ENCODE data around the gene ALG12.

DNA sequence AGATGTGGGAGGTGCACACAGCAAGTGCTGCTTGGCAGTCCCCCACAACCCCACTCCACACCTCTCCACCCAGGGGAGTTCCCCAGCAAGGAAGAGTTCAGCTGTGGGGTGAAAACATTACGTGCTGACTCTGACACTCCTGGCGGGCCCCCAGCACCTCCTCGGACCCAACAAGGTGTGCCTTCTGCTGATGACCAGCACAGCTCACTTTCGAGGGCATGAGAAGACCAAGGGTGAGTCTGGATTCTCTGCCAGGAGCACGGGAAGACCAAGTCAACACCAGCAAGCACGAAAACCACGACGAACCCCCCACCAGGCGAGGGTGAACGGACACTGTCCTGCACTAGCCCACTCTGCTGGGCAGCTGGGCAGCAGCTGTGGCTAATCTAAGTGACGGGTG, 1.4 kb downstream of the ALG12 start:
- TF ChIP-seq POLR2AphosphoS5 (IDR thresholded peaks at IDR 0.05; ENCODE audit: low read depth, low read length) (no peak), REST (IDR thresholded peaks at IDR 0.05; ENCODE audit: insufficient read depth in 1 of 2, low read depth in 2 of 2, low read length in 2 of 2) (no peak), SIN3A (IDR thresholded peaks at IDR 0.05; ENCODE audit: borderline replicate concordance, insufficient read depth, low read length) (no peak), TAF1 (IDR thresholded peaks at IDR 0.05; ENCODE audit: borderline replicate concordance, insufficient read depth, low read length) (no peak)

All from PFSK-1 (cell line).